ENCODE data around the gene GRIN2A. TPM values are rescaled to one million over a fixed set of nuclear protein-coding genes. Genes with fewer than 3 reads are reported as not detected.
"Not testable (repeated sequence)": the region's sequence is repeated elsewhere in the genome, so short reads cannot be mapped to it uniquely, and the experiment has no call there.

Gene GRIN2A
- total RNA-seq, 1 donor from 2014 or later, result 7.8 TPM

DNA sequence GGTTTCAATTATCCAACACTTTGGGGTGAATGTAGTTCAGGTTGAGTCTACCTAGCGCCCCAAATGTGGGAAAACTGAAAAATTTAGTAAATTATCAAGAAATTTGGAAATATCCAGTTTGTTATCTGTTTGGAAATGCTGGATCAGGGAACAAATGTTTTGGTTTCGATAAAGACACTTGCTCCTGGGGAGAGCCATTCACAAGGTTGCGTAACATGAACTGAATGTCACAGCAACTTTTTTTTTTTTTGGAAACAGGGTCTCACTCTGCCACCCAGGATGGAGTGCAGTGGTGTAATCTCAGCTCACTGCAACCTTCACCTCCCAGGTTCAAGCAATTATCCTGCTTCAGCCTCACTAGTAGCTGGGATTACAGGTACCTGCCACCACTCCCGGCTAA, 286.4 kb downstream of the GRIN2A start:
- no peak for TF ChIP-seq CTCF (IDR thresholded peaks at IDR 0.05)

GRCh38 chr16:9885876-9886275, 296.4 kb downstream of the GRIN2A start:
- intact Hi-C loops (cut with DNase I), result no loop called here
- no peak overlapping the region for H3K4me3 ChIP-seq
- TF ChIP-seq CTCF (IDR thresholded peaks at IDR 0.05), result no peak
- no peaks in the 10 kb centered on the region for H3K9me3 ChIP-seq
- H3K36me3 ChIP-seq, result no peaks in the 10 kb centered on the region
- H3K27ac ChIP-seq, result no peak overlapping the region
- DNase-seq (ENCODE audit: low spot score in 2 of 2), result no peak
- no peaks in the 10 kb centered on the region for H3K4me1 ChIP-seq
- H3K27me3 ChIP-seq, result no peaks in the 10 kb centered on the region

More for the DNA sequence above, 286.4 kb downstream of the GRIN2A start:
- Histone ChIP-seq H3K36me3 (no peaks in the 10 kb centered on the region), H3K4me3 (no peak overlapping the region), H3K27ac (no peak overlapping the region), H3K9me3 (no peaks in the 10 kb centered on the region), H3K27me3 (no peaks in the 10 kb centered on the region), H3K4me1 (no peaks in the 10 kb centered on the region)
- intact Hi-C loops (cut with DNase I), result no loop called here
- no peak for DNase-seq (ENCODE audit: low spot score in 2 of 2)

- Histone ChIP-seq H3K4me1 (no peaks in the 10 kb centered on the region), H3K27ac (no peak overlapping the region), H3K27me3 (no peaks in the 10 kb centered on the region), H3K36me3 (no peaks in the 10 kb centered on the region), H3K4me3 (no peak overlapping the region), H3K9me3 (no peaks in the 10 kb centered on the region)
- intact Hi-C loops (cut with DNase I), result no loop called here
- TF ChIP-seq CTCF (IDR thresholded peaks at IDR 0.05), result no peak
- DNase-seq (ENCODE audit: low spot score in 2 of 2), result no peak
Measured at GRCh38 chr16:9885467-9885866, 296.8 kb downstream of the GRIN2A start.

- H3K4me1 ChIP-seq; H3K4me3 ChIP-seq; DNase-seq (ENCODE audit: low spot score in 2 of 2); H3K27ac ChIP-seq; H3K9me3 ChIP-seq; H3K36me3 ChIP-seq; intact Hi-C loops (cut with DNase I); H3K27me3 ChIP-seq: not testable (repeated sequence)
Measured at GRCh38 chr16:9875981-9876380, 306.2 kb downstream of the GRIN2A start.

GRCh38 chr16:9874219-9874618, 308.0 kb downstream of the GRIN2A start:
- H3K27ac ChIP-seq, result no peak overlapping the region
- no peaks in the 10 kb centered on the region for H3K27me3 ChIP-seq
- DNase-seq (ENCODE audit: low spot score in 2 of 2), result no peak
- no peaks in the 10 kb centered on the region for H3K9me3 ChIP-seq
- intact Hi-C loops (cut with DNase I), result no loop called here
- no peak overlapping the region for H3K4me3 ChIP-seq
- H3K4me1 ChIP-seq, result peaks cover 0 to 5% of the 10 kb centered on the region in 2 donors
- H3K36me3 ChIP-seq, result no peaks in the 10 kb centered on the region
- TF ChIP-seq CTCF (IDR thresholded peaks at IDR 0.05), result no peak

GRCh38 chr16:9870962-9871361, 311.3 kb downstream of the GRIN2A start:
- H3K27ac ChIP-seq, result no peak overlapping the region
- no peak overlapping the region for H3K4me3 ChIP-seq
- intact Hi-C loops (cut with DNase I), result no loop called here
- no peak for DNase-seq (ENCODE audit: low spot score in 2 of 2)
- no peaks in the 10 kb centered on the region for H3K27me3 ChIP-seq
- no peak for TF ChIP-seq CTCF (IDR thresholded peaks at IDR 0.05)
- no peaks in the 10 kb centered on the region for H3K9me3 ChIP-seq
- no peaks in the 10 kb centered on the region for H3K36me3 ChIP-seq
- H3K4me1 ChIP-seq, result peaks cover 0 to 5% of the 10 kb centered on the region in 2 donors
